HepG2 (cell line): ENCODE measurements around the gene CRAT. TPM values are rescaled to one million over a fixed set of nuclear protein-coding genes. Genes with fewer than 3 reads are reported as not detected.

Experiments used
- ARID3A ChIP-seq: IDR thresholded peaks from 2 replicates; pipeline ENCODE4 v1.6.1; 2012; ENCODE audit warnings: low read depth, low read length, improper control_type of control experiment
- ARNT ChIP-seq: fragments of 450-650 bp; IDR thresholded peaks from 2 replicates; pipeline ENCODE4 v1.6.1; 2017
- EEA1 ChIP-seq: sonication (generic); formaldehyde crosslinking; IDR thresholded peaks from 2 replicates; pipeline ENCODE4 v1.5.1; 2020; ENCODE audit warnings: mild to moderate bottlenecking, missing genetic modification reagents, borderline replicate concordance
- EHMT2 ChIP-seq: fragments of 200-600 bp; sonication (generic); IDR thresholded peaks from 2 replicates; pipeline ENCODE4 v1.7.0; 2017; ENCODE audit warnings: antibody characterized with exemption, low read depth, low read length, borderline replicate concordance
- HDAC1 ChIP-seq: sonication (generic); formaldehyde crosslinking; IDR thresholded peaks from 2 replicates; pipeline ENCODE4 v1.5.1; 2020; ENCODE audit warnings: mild to moderate bottlenecking, missing genetic modification reagents
- KDM5A ChIP-seq: fragments of 200-600 bp; sonication (generic); IDR thresholded peaks from 2 replicates; pipeline ENCODE4 v1.7.0; 2018; ENCODE audit warnings: antibody characterized with exemption, mild to moderate bottlenecking, low read length, borderline replicate concordance
- POLR2AphosphoS2 ChIP-seq: IDR thresholded peaks from 2 replicates; pipeline ENCODE4 v1.6.1; 2011; ENCODE audit warnings: low read depth, low read length, improper control_type of control experiment
- RAD51 ChIP-seq: fragments of 450-650 bp; IDR thresholded peaks from 2 replicates; pipeline ENCODE4 v1.6.1; 2016; ENCODE audit warnings: borderline replicate concordance
- RFX1 ChIP-seq: fragments of 450-650 bp; IDR thresholded peaks from 2 replicates; pipeline ENCODE4 v1.6.1; 2017
- SMAD1 ChIP-seq: sonication (generic); formaldehyde crosslinking; IDR thresholded peaks from 2 replicates; pipeline ENCODE4 v1.4.0; 2020; ENCODE audit warnings: missing genetic modification reagents, low read depth, mild to moderate bottlenecking, borderline replicate concordance
- ZFP37 ChIP-seq: sonication (generic); formaldehyde crosslinking; IDR thresholded peaks from 2 replicates; pipeline ENCODE4 v1.4.0; 2020; ENCODE audit warnings: missing genetic modification reagents, borderline replicate concordance
- ZNF124 ChIP-seq: sonication (generic); formaldehyde crosslinking; IDR thresholded peaks from 2 replicates; pipeline ENCODE4 v1.4.0; 2020; ENCODE audit warnings: missing genetic modification reagents
- ZNF24 ChIP-seq: fragments of 450-650 bp; IDR thresholded peaks from 2 replicates; pipeline ENCODE4 v1.6.1; 2017; ENCODE audit warnings: antibody characterized with exemption, mild to moderate bottlenecking
- ZNF263 ChIP-seq: sonication (generic); formaldehyde crosslinking; IDR thresholded peaks from 2 replicates; pipeline ENCODE4 v1.4.0; 2020; ENCODE audit warnings: missing genetic modification reagents
- ZNF577 ChIP-seq: sonication (generic); formaldehyde crosslinking; IDR thresholded peaks from 2 replicates; pipeline ENCODE4 v1.4.0; 2020; ENCODE audit warnings: mild to moderate bottlenecking, low read depth, missing genetic modification reagents, borderline replicate concordance
- ZNF672 ChIP-seq: sonication (generic); formaldehyde crosslinking; IDR thresholded peaks from 2 replicates; pipeline ENCODE4 v1.8.1; 2022; ENCODE audit warnings: missing genetic modification reagents
- ZSCAN20 ChIP-seq: sonication (generic); formaldehyde crosslinking; IDR thresholded peaks from 2 replicates; pipeline ENCODE4 v1.4.0; 2020; ENCODE audit warnings: missing genetic modification reagents, mild to moderate bottlenecking, borderline replicate concordance
- ZSCAN25 ChIP-seq: sonication (generic); formaldehyde crosslinking; IDR thresholded peaks from 2 replicates; pipeline ENCODE4 v1.8.0; 2022; ENCODE audit warnings: mild to moderate bottlenecking, missing genetic modification reagents
- polyA plus RNA-seq, 8 experiments: library from polyadenylated mRNA; depleted of rRNA in 3 of 8; stranded (reverse) in 7 of 8; unstranded in 1 of 8; fragments of >200 nt; fragmentation: Illumina TruSeq in 4 of 8; extraction: Trizol in 4 of 8; gene quantifications; 2 replicates each; pipeline versions ENCODE4 v1.2.1 to v1.2.3, GENCODE V29; 2011 to 2016; ENCODE audit warnings: low read depth in 4 of 8, missing spikeins in 1 of 8, mixed read lengths in 1 of 8; ENCODE audit not compliant: insufficient read depth in 1 of 8
- total RNA-seq, 5 experiments: library from RNA; depleted of rRNA; stranded (reverse); fragments of >200 nt; fragmentation: Illumina TruSeq; extraction: Trizol; gene quantifications; 2 replicates each; pipeline ENCODE4 v1.2.3, GENCODE V29; 2016; ENCODE audit warnings: low read depth in 1 of 5
- TF ChIP-seq, protein P1 (sequence below): sonication (generic); formaldehyde crosslinking; IDR thresholded peaks from 2 replicates; pipeline ENCODE4 v1.4.0; 2020; ENCODE audit warnings: missing genetic modification reagents
- TF ChIP-seq, protein P2 (sequence below): sonication (generic); formaldehyde crosslinking; IDR thresholded peaks from 2 replicates; pipeline ENCODE4 v1.4.0; 2020; ENCODE audit warnings: mild to moderate bottlenecking, missing genetic modification reagents
- TF ChIP-seq, protein P3 (sequence below): conservative IDR thresholded peaks from 2 replicates; pipeline ENCODE4 v1.6.1; 2018; ENCODE audit warnings: missing genetic modification reagents
- TF ChIP-seq, protein P4 (sequence below): sonication (generic); formaldehyde crosslinking; IDR thresholded peaks from 2 replicates; pipeline ENCODE4 v1.8.0; 2022; ENCODE audit warnings: missing genetic modification reagents, mild to moderate bottlenecking, inconsistent platforms, borderline replicate concordance
- TF ChIP-seq, protein P5 (sequence below): IDR thresholded peaks from 2 replicates; pipeline ENCODE4 v1.6.1; 2012; ENCODE audit warnings: inconsistent platforms

Gene CRAT
- total and polyA plus RNA-seq, 2 of the 13 experiments (the other 11 are each of a cell fraction or from before 2014, with no cell fraction given): 26.1 to 26.6 TPM

DNA sequence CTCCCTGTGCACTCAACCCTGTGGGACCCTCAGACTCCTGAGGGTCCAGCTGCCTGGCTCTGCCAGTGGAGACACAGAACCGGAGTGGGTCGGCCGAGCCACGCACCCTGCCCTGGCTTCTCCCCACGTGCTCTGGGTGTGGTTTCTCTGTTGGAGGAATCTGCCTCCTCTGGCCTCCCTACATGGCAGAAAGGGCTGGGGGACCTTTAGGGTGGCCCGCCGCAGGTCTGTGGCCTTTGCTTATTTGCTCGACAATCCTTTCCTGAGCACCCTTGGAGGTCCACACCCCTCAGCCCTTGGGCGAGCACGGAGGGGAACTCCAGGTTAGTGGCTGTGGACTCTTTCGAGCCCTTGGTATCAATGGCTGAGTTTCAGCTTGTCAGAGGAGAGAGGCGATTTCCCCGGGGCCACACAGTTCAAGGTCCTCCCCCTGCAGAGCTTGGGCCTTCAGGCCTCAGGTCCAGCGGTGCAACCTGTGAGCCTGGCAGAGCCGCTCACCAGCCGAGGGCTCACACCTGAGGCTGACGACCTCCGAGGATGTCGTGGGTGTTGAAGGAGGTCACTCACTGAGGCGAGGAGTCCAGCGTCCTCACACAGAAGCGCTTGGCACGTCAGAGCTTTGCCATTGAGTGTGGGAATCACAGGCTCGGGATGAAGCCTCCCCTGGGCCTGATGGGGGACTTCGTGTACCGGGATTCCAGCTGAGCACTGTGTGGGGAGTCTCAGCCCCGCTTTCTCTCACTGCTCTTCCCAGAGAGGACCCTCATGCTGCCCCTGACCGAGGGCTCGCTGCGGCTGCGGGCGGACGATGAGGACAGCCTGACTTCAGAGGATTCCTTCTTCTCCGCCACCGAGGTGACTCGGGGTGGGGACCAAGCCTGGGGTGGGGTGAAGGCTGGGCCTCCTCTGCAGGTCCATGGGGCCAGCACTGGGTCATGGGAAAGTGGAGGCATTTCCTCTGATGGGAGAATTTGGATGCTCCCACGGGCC, 50.5 kb downstream of the CRAT start (continued):
- TF ChIP-seq ARID3A: no peak
- TF ChIP-seq ZNF672 (CRISPR knock-in tag): no peak
- TF ChIP-seq KDM5A: no peak
- TF ChIP-seq RFX1: no peak
- no peak for TF ChIP-seq ZNF24
- TF ChIP-seq SMAD1 (CRISPR knock-in tag): no peak
- no peak for TF ChIP-seq ZNF124 (CRISPR knock-in tag)
- no peak for TF ChIP-seq ARNT
- TF ChIP-seq, protein P1, sequence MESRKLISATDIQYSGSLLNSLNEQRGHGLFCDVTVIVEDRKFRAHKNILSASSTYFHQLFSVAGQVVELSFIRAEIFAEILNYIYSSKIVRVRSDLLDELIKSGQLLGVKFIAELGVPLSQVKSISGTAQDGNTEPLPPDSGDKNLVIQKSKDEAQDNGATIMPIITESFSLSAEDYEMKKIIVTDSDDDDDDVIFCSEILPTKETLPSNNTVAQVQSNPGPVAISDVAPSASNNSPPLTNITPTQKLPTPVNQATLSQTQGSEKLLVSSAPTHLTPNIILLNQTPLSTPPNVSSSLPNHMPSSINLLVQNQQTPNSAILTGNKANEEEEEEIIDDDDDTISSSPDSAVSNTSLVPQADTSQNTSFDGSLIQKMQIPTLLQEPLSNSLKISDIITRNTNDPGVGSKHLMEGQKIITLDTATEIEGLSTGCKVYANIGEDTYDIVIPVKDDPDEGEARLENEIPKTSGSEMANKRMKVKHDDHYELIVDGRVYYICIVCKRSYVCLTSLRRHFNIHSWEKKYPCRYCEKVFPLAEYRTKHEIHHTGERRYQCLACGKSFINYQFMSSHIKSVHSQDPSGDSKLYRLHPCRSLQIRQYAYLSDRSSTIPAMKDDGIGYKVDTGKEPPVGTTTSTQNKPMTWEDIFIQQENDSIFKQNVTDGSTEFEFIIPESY (CRISPR knock-in tag): peak; percentile 40; the same call in 1 of the 2 replicates
- no peak for TF ChIP-seq ZFP37 (CRISPR knock-in tag)
- TF ChIP-seq EEA1 (CRISPR knock-in tag): no peak
- TF ChIP-seq RAD51: no peak
- TF ChIP-seq ZNF577: no peak
- TF ChIP-seq, protein P2, sequence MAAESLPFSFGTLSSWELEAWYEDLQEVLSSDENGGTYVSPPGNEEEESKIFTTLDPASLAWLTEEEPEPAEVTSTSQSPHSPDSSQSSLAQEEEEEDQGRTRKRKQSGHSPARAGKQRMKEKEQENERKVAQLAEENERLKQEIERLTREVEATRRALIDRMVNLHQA: no peak
- TF ChIP-seq ZSCAN25: 0 out of 2 replicates have a peak, but pooled peaks have one; percentile 35
- no peak; the same call in 1 of the 2 replicates for TF ChIP-seq HDAC1 (CRISPR knock-in tag)
- TF ChIP-seq, protein P3, sequence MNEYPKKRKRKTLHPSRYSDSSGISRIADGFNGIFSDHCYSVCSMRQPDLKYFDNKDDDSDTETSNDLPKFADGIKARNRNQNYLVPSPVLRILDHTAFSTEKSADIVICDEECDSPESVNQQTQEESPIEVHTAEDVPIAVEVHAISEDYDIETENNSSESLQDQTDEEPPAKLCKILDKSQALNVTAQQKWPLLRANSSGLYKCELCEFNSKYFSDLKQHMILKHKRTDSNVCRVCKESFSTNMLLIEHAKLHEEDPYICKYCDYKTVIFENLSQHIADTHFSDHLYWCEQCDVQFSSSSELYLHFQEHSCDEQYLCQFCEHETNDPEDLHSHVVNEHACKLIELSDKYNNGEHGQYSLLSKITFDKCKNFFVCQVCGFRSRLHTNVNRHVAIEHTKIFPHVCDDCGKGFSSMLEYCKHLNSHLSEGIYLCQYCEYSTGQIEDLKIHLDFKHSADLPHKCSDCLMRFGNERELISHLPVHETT (CRISPR knock-in tag): no peak
- TF ChIP-seq ZSCAN20: no peak
- TF ChIP-seq EHMT2: no peak
- TF ChIP-seq, protein P4, sequence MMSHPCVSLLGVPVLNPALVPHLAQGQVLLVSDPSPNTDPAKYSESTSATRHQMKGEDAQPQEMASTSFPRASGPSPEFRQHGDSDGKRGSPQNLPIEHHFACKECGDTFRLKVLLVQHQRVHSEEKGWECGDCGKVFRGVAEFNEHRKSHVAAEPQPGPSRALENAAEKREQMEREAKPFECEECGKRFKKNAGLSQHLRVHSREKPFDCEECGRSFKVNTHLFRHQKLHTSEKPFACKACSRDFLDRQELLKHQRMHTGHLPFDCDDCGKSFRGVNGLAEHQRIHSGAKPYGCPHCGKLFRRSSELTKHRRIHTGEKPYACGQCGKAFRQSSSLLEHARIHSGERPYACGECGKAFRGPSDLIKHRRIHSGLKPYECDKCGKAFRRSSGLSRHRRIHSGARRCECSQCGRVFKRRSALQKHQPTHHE: no peak
- no peak for TF ChIP-seq POLR2AphosphoS2
- TF ChIP-seq ZNF263 (CRISPR knock-in tag): 0 out of 2 replicates have a peak, but pooled peaks have one; percentile 4
- TF ChIP-seq, protein P5, sequence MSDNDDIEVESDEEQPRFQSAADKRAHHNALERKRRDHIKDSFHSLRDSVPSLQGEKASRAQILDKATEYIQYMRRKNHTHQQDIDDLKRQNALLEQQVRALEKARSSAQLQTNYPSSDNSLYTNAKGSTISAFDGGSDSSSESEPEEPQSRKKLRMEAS: peak; percentile 67
